H9 (cell line): Measurements from ENCODE around the gene METTL1. TPM values are rescaled to one million over a fixed set of nuclear protein-coding genes. Genes with fewer than 3 reads are reported as not detected.

Experiments
- DNase-seq: peaks from one replicate; pipeline ENCODE4 v3.0.0-alpha.2; 2017
- H2AFZ ChIP-seq: one replicate; pipeline ENCODE4 v1.6.1; 2013; ENCODE audit warnings: mild to moderate bottlenecking, low read length, control low read depth, moderate library complexity
- H2AK5ac ChIP-seq: 2 replicates; pipeline ENCODE4 v1.6.1; 2013; ENCODE audit warnings: low read length, control low read depth, mixed read lengths; ENCODE audit not compliant: insufficient read length
- H2BK120ac ChIP-seq: one replicate; pipeline ENCODE4 v1.6.1; 2013; ENCODE audit warnings: low read depth, mild to moderate bottlenecking, low read length, control low read depth, inconsistent platforms; ENCODE audit not compliant: poor library complexity, severe bottlenecking
- H2BK12ac ChIP-seq: 2 replicates; pipeline ENCODE4 v1.6.1; 2013; ENCODE audit warnings: low read length, control low read depth, mixed read lengths, low read depth; ENCODE audit not compliant: insufficient read length
- H2BK15ac ChIP-seq: 2 replicates; pipeline ENCODE4 v1.6.1; 2013; ENCODE audit warnings: low read depth, low read length, control low read depth
- H2BK20ac ChIP-seq: one replicate; pipeline ENCODE4 v1.6.1; 2013; ENCODE audit warnings: low read depth, mild to moderate bottlenecking, low read length, control low read depth, inconsistent platforms; ENCODE audit not compliant: poor library complexity, severe bottlenecking
- H2BK5ac ChIP-seq: 2 replicates; pipeline ENCODE4 v1.6.1; 2013; ENCODE audit warnings: low read length, control low read depth, mixed read lengths; ENCODE audit not compliant: insufficient read length
- H3K14ac ChIP-seq: 2 replicates; pipeline ENCODE4 v1.6.1; 2013; ENCODE audit warnings: low read length, control low read depth; ENCODE audit not compliant: insufficient read depth
- H3K18ac ChIP-seq: 2 replicates; pipeline ENCODE4 v1.6.1; 2013; ENCODE audit warnings: low read depth, mild to moderate bottlenecking, mixed read lengths, low read length, control low read depth; ENCODE audit not compliant: insufficient read length
- H3K23ac ChIP-seq: 2 replicates; pipeline ENCODE4 v1.6.1; 2013; ENCODE audit warnings: low read length, control low read depth, mixed read lengths, low read depth; ENCODE audit not compliant: insufficient read length
- H3K23me2 ChIP-seq: 2 replicates; pipeline ENCODE4 v1.6.1; 2013; ENCODE audit warnings: low read depth, mild to moderate bottlenecking, mixed read lengths, low read length, control low read depth; ENCODE audit not compliant: insufficient read length, poor library complexity, severe bottlenecking
- H3K27ac ChIP-seq: 2 replicates; pipeline ENCODE4 v1.5.1; 2013; ENCODE audit warnings: low read length, control low read depth, mixed read lengths, low read depth; ENCODE audit not compliant: insufficient read length
- H3K27me3 ChIP-seq: 2 replicates; pipeline ENCODE4 v1.6.1; 2013; ENCODE audit warnings: low read length, control low read depth, inconsistent platforms; ENCODE audit not compliant: insufficient read depth
- H3K4ac ChIP-seq: 2 replicates; pipeline ENCODE4 v1.6.1; 2013; ENCODE audit warnings: low read depth, mild to moderate bottlenecking, control low read depth, inconsistent platforms, low read length, moderate library complexity
- H3K4me1 ChIP-seq: 2 replicates; pipeline ENCODE4 v1.6.1; 2013; ENCODE audit warnings: low read length, control low read depth, inconsistent platforms; ENCODE audit not compliant: insufficient read depth
- H3K4me2 ChIP-seq: 2 replicates; pipeline ENCODE4 v1.6.1; 2013; ENCODE audit warnings: low read length, control low read depth, mixed read lengths; ENCODE audit not compliant: insufficient read length, insufficient read depth
- H3K56ac ChIP-seq: 2 replicates; pipeline ENCODE4 v1.6.1; 2013; ENCODE audit warnings: low read depth, mild to moderate bottlenecking, mixed read lengths, low read length, control low read depth; ENCODE audit not compliant: insufficient read length
- H3K79me1 ChIP-seq: 2 replicates; pipeline ENCODE4 v1.6.1; 2013; ENCODE audit warnings: low read depth, mild to moderate bottlenecking, moderate library complexity, low read length, control low read depth, inconsistent platforms; ENCODE audit not compliant: insufficient read depth, poor library complexity, severe bottlenecking
- H3K79me2 ChIP-seq: 2 replicates; pipeline ENCODE4 v1.6.1; 2013; ENCODE audit warnings: low read length, control low read depth, inconsistent platforms; ENCODE audit not compliant: insufficient read depth
- H3K9ac ChIP-seq: 2 replicates; pipeline ENCODE4 v1.6.1; 2013; ENCODE audit warnings: low read length, control low read depth, mixed read lengths; ENCODE audit not compliant: insufficient read length; ENCODE audit errors: extremely low read depth
- H3K9me3 ChIP-seq: one replicate; pipeline ENCODE4 v1.6.1; 2013; ENCODE audit warnings: low read depth, low read length, inconsistent platforms; ENCODE audit not compliant: control insufficient read depth
- H3T11ph ChIP-seq: one replicate; pipeline ENCODE4 v1.6.1; 2013; ENCODE audit warnings: mild to moderate bottlenecking, low read length, control low read depth, inconsistent platforms
- H4K20me1 ChIP-seq: one replicate; pipeline ENCODE4 v1.6.1; 2013; ENCODE audit not compliant: control insufficient read depth, insufficient read length, insufficient read depth
- H4K5ac ChIP-seq: 2 replicates; pipeline ENCODE4 v1.6.1; 2013; ENCODE audit warnings: low read depth, mild to moderate bottlenecking, mixed read lengths, low read length, control low read depth; ENCODE audit not compliant: insufficient read length
- H4K8ac ChIP-seq: replicated peaks from 2 replicates; pipeline ENCODE4 v1.6.1; 2013; ENCODE audit warnings: low read length, control low read depth, mixed read lengths, low read depth; ENCODE audit not compliant: insufficient read length
- H4K91ac ChIP-seq: 2 replicates; pipeline ENCODE4 v1.6.1; 2013; ENCODE audit warnings: low read depth, mild to moderate bottlenecking, moderate library complexity, mixed read lengths, low read length, control low read depth; ENCODE audit not compliant: insufficient read length
- H3K27ac Mint-ChIP-seq, 3 experiments: 2 replicates in 2 of 3; 3 replicates in 1 of 3; pipeline ENCODE4 v1.8.0; 2020 to 2021; ENCODE audit warnings: mixed read lengths in 3 of 3, mild to moderate bottlenecking in 1 of 3, moderate library complexity in 1 of 3
- H3K27me3 Mint-ChIP-seq: 2 replicates; pipeline ENCODE4 v1.8.0; 2021; ENCODE audit warnings: low read depth, mild to moderate bottlenecking, moderate library complexity, mixed read lengths
- H3K36me3 Mint-ChIP-seq, 3 experiments: 2 replicates in 2 of 3; 3 replicates in 1 of 3; pipeline ENCODE4 v1.8.0; 2020 to 2021; ENCODE audit warnings: low read depth in 3 of 3, mixed read lengths in 3 of 3; ENCODE audit not compliant: insufficient read depth in 1 of 3
- H3K4me1 Mint-ChIP-seq, 2 experiments: 2 replicates each; pipeline ENCODE4 v1.8.0; 2020; ENCODE audit warnings: mixed read lengths in 2 of 2
- H3K4me3 Mint-ChIP-seq, 2 experiments: 2 replicates in 1 of 2; 3 replicates in 1 of 2; pipeline ENCODE4 v1.8.0; 2020 to 2021; ENCODE audit warnings: mild to moderate bottlenecking in 2 of 2, mixed read lengths in 2 of 2, moderate library complexity in 1 of 2
- H3K9me3 Mint-ChIP-seq, 2 experiments: 2 replicates in 1 of 2; 3 replicates in 1 of 2; pipeline ENCODE4 v1.8.0; 2020; ENCODE audit warnings: mild to moderate bottlenecking in 2 of 2, mixed read lengths in 2 of 2, moderate library complexity in 1 of 2
- CTCF ChIP-seq: fragments of 200-600 bp; sonication (generic); conservative IDR thresholded peaks from 3 replicates; pipeline ENCODE4 v1.8.0; 2021; ENCODE audit warnings: antibody characterized with exemption, mild to moderate bottlenecking
- WGBS: extraction: QIAGEN DNeasy Blood & Tissue Kit; methylation state at CpG from one replicate; pipeline ENCODE4 v1.1.7; 2013; ENCODE audit warnings: missing lambda C conversion rate, low lambda C conversion rate, mixed read lengths; ENCODE audit not compliant: insufficient read length; ENCODE audit errors: extremely low coverage; 5-methylcytosine and 5-hydroxymethylcytosine counted together
- total RNA-seq: library from RNA; stranded (reverse); gene quantifications from 2 replicates; pipeline ENCODE4 v1.2.1, GENCODE V29; 2021

The METTL1 gene
- total RNA-seq, 1 experiment from 2014 or later: 58.4 TPM

- H3K18ac ChIP-seq: no peak overlapping the region
- H3K27me3 ChIP-seq: no peaks in the 10 kb centered on the region
- H4K8ac ChIP-seq: no peak overlapping the region
- H3K4me1 Mint-ChIP-seq: no peaks in the 10 kb centered on the region
- no peak overlapping the region for H3K4me3 Mint-ChIP-seq
- no peak for DNase-seq
- no peak overlapping the region for H3K56ac ChIP-seq
- no CpG with 5 or more reads among the region's 6 CpGs for WGBS
- H3K4me2 ChIP-seq: no peak overlapping the region
- no peaks in the 10 kb centered on the region for H3K79me1 ChIP-seq
- H3K36me3 Mint-ChIP-seq: peaks cover 24 to 62% (median 52%) of the 10 kb centered on the region in 3 experiments
- no peak overlapping the region for H2AFZ ChIP-seq
- no peak overlapping the region for H2BK120ac ChIP-seq
- H2AK5ac ChIP-seq: no peak overlapping the region
- no peak overlapping the region for H3K14ac ChIP-seq
- no peak overlapping the region for H3K27ac Mint-ChIP-seq
- no peak for TF ChIP-seq CTCF
- H3T11ph ChIP-seq: no peak overlapping the region
- H3K9me3 ChIP-seq: no peaks in the 10 kb centered on the region
- H4K91ac ChIP-seq: no peak overlapping the region
- H3K23ac ChIP-seq: no peak overlapping the region
- no peak overlapping the region for H3K9ac ChIP-seq
- no peak overlapping the region for H2BK15ac ChIP-seq
- H3K27ac ChIP-seq: no peak overlapping the region
- no peak overlapping the region for H3K4ac ChIP-seq
- H3K79me2 ChIP-seq: no peaks in the 10 kb centered on the region
- no peaks in the 10 kb centered on the region for H3K27me3 Mint-ChIP-seq
- H2BK5ac ChIP-seq: no peak overlapping the region
- H2BK12ac ChIP-seq: no peak overlapping the region
- H3K23me2 ChIP-seq: no peaks in the 10 kb centered on the region
- no peak overlapping the region for H4K5ac ChIP-seq
- H3K4me1 ChIP-seq: no peaks in the 10 kb centered on the region
- H4K20me1 ChIP-seq: no peaks in the 10 kb centered on the region
- H3K9me3 Mint-ChIP-seq: no peaks in the 10 kb centered on the region
- no peak overlapping the region for H2BK20ac ChIP-seq
These were observed 23.4 kb upstream of the METTL1 start for GRCh38 chr12:57795354-57795753.
